Duodenal mucosa (tissue), 2 donors: ENCODE results near the gene CLDN5.
"Not testable (repeated sequence)": the region's sequence is repeated elsewhere in the genome, so short reads cannot be mapped to it uniquely, and the experiment has no call there.

ENCODE experiments used
- H3K27ac ChIP-seq: one replicate; pipeline ENCODE4 v1.7.0; 2013; ENCODE audit warnings: low read depth, low read length
- H3K27me3 ChIP-seq, 2 donors: one replicate each; pipeline ENCODE4 v1.7.0; 2013; ENCODE audit warnings: low read length in 2 of 2, control low read depth in 1 of 2; ENCODE audit not compliant: insufficient read depth in 2 of 2, control insufficient read depth in 1 of 2
- H3K36me3 ChIP-seq, 2 donors: one replicate each; pipeline ENCODE4 v1.7.0; 2013; ENCODE audit warnings: low read length in 2 of 2, control low read depth in 1 of 2; ENCODE audit not compliant: insufficient read depth in 2 of 2, control insufficient read depth in 1 of 2
- H3K4me1 ChIP-seq, 2 donors: one replicate each; pipeline ENCODE4 v1.7.0; 2013; ENCODE audit warnings: low read length in 2 of 2, control low read depth in 1 of 2; ENCODE audit not compliant: insufficient read depth in 2 of 2, control insufficient read depth in 1 of 2
- H3K4me3 ChIP-seq, 2 donors: one replicate each; pipeline ENCODE4 v1.7.0; 2013; ENCODE audit warnings: low read length in 2 of 2, low read depth in 1 of 2
- H3K9ac ChIP-seq, 2 donors: one replicate each; pipeline ENCODE4 v1.7.0; 2013; ENCODE audit warnings: low read length in 2 of 2, low read depth in 1 of 2
- H3K9me3 ChIP-seq, 2 donors: one replicate each; pipeline ENCODE4 v1.7.0; 2013; ENCODE audit warnings: low read length in 2 of 2, control low read depth in 1 of 2; ENCODE audit not compliant: control insufficient read depth in 1 of 2

CLDN5 gene

DNA sequence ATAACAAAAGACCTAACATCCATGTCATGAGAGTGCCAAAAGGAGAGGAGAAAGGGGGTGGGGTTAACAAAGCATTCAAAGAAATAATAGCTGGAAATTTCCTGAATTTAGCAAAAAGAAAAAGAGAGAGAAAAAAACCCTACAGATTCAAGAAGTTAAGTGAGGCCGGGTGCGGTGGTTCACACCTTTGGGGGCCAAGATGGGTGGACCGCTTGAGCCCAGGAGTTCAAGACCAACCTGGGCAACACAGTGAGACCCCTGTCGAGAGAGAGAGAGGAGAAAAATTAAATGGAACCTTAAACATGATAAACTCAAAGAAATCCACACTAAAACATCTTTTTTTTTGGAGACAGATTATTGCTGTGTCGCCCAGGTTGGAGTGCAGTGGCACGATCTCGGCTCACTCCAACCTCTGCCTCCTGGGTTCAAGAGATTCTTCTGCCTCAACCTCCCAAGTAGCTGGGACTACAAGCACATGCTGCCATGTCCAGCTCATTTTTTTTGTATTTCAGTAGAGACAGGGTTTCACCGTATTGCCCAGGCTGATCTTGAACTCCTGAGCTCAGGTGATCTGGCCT, 8.9 kb upstream of the CLDN5 start:
- H3K9ac ChIP-seq, result no peak overlapping the region
- no peak overlapping the region for H3K27ac ChIP-seq

GRCh38 chr22:19531327-19531726, 7.1 kb upstream of the CLDN5 start:
- H3K9me3 ChIP-seq, H3K4me1 ChIP-seq, H3K9ac ChIP-seq, H3K27me3 ChIP-seq, H3K4me3 ChIP-seq, H3K27ac ChIP-seq, H3K36me3 ChIP-seq: not testable (repeated sequence)

More for the DNA sequence above, 8.9 kb upstream of the CLDN5 start:
- Histone ChIP-seq H3K36me3 (no peaks in the 10 kb centered on the region), H3K4me3 (no peak overlapping the region), H3K9me3 (no peaks in the 10 kb centered on the region), H3K27me3 (no peaks in the 10 kb centered on the region), H3K4me1 (no peaks in the 10 kb centered on the region)

- H3K27me3 ChIP-seq, result peaks cover 4% of the 10 kb centered on the region in 2 donors
- no peak overlapping the region for H3K4me3 ChIP-seq
- no peak overlapping the region for H3K27ac ChIP-seq
- no peak overlapping the region for H3K9ac ChIP-seq
- H3K4me1 ChIP-seq, result peaks cover 0 to 3% of the 10 kb centered on the region in 2 donors
- no peaks in the 10 kb centered on the region for H3K36me3 ChIP-seq
- H3K9me3 ChIP-seq, result no peaks in the 10 kb centered on the region
These were observed 6.5 kb upstream of the CLDN5 start for GRCh38 chr22:19530751-19531150.

- no peak overlapping the region for H3K9ac ChIP-seq
- H3K4me3 ChIP-seq, result no peak overlapping the region
- no peak overlapping the region for H3K27ac ChIP-seq
- H3K4me1 ChIP-seq, result peaks cover 0 to 3% of the 10 kb centered on the region in 2 donors
- H3K27me3 ChIP-seq, result peaks cover 8 to 12% of the 10 kb centered on the region in 2 donors
- H3K36me3 ChIP-seq, result no peaks in the 10 kb centered on the region
- no peaks in the 10 kb centered on the region for H3K9me3 ChIP-seq
These were observed 5.6 kb upstream of the CLDN5 start for GRCh38 chr22:19529811-19530210.

DNA sequence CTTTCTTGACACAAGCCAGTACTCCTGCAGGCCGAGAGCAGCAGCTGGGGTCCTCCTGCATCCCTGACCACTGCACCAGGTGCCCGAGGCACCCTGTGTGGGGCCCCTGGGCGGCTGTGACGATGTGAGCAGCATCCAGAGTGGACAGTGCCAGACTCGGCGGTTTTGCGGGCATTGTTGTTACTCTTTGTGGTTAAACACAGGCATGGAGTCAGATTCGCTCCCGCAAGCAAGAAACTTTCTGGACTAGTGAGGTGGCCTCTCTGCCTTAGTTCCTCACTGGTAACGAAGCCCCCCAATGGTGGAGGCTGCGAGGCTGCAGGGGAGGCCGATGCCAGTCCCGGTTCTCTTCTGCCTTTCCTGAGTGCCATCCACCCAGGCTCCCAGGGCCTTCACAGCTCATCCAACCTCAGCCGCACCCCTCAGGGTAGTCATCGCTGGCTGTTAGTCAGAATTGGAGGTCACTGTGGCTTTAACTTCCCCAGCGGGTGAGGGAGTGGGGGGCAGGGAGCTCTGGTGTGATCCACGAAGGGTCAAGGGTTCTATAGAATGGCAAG, 3.7 kb upstream of the CLDN5 start:
- Histone ChIP-seq H3K4me3 (no peak overlapping the region), H3K9ac (no peak overlapping the region), H3K4me1 (peaks cover 0 to 14% of the 10 kb centered on the region in 2 donors), H3K9me3 (no peaks in the 10 kb centered on the region), H3K27ac (no peak overlapping the region), H3K36me3 (no peaks in the 10 kb centered on the region), H3K27me3 (peaks cover 17 to 30% of the 10 kb centered on the region in 2 donors)

GRCh38 chr22:19527321-19527721, 3.1 kb upstream of the CLDN5 start:
- H3K36me3 ChIP-seq, result no peaks in the 10 kb centered on the region
- no peak overlapping the region for H3K9ac ChIP-seq
- H3K9me3 ChIP-seq, result no peaks in the 10 kb centered on the region
- H3K4me3 ChIP-seq, result no peak overlapping the region
- peaks cover 0 to 16% of the 10 kb centered on the region in 2 donors for H3K4me1 ChIP-seq
- no peak overlapping the region for H3K27ac ChIP-seq
- peaks cover 18 to 35% of the 10 kb centered on the region in 2 donors for H3K27me3 ChIP-seq

- H3K9me3 ChIP-seq, result no peaks in the 10 kb centered on the region
- no peaks in the 10 kb centered on the region for H3K36me3 ChIP-seq
- no peak overlapping the region for H3K4me3 ChIP-seq
- no peak overlapping the region for H3K9ac ChIP-seq
- peaks cover 0 to 16% of the 10 kb centered on the region in 2 donors for H3K4me1 ChIP-seq
- H3K27me3 ChIP-seq, result peaks cover 18 to 35% of the 10 kb centered on the region in 2 donors
- no peak overlapping the region for H3K27ac ChIP-seq
These were observed 2.5 kb upstream of the CLDN5 start for GRCh38 chr22:19526702-19527111.

GRCh38 chr22:19526076-19526701, 2.0 kb upstream of the CLDN5 start:
- no peak overlapping the region for H3K4me3 ChIP-seq
- H3K27ac ChIP-seq, result no peak overlapping the region
- H3K9ac ChIP-seq, result no peak overlapping the region
- H3K27me3 ChIP-seq, result peaks cover 18 to 35% of the 10 kb centered on the region in 2 donors
- H3K36me3 ChIP-seq, result no peaks in the 10 kb centered on the region
- H3K9me3 ChIP-seq, result no peaks in the 10 kb centered on the region
- H3K4me1 ChIP-seq, result peaks cover 0 to 16% of the 10 kb centered on the region in 2 donors

DNA sequence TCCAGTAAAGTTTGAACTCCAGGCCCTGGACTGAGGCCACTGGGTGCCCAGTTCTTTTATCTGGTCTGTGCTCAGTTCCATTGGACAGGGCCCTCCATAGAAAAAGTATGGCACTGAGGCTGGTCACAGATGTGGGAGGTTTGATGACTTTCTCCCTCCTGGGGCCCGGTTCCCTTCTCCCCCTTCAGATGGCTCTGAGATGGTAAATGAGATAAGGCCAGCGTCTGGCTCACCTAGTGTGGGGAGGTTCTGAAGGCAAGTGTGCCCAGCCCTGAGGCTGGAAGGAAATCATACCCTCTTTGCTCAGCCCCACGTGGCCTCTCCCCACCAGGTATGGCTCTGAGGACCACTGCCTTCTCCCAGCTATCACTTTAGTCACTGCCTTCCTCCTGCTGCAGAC, 1.5 kb upstream of the CLDN5 start:
- H3K27me3 ChIP-seq, result peaks cover 18 to 35% of the 10 kb centered on the region in 2 donors
- H3K36me3 ChIP-seq, result no peaks in the 10 kb centered on the region
- no peak overlapping the region for H3K27ac ChIP-seq
- no peaks in the 10 kb centered on the region for H3K9me3 ChIP-seq
- H3K4me3 ChIP-seq, result no peak overlapping the region
- no peak overlapping the region for H3K9ac ChIP-seq
- H3K4me1 ChIP-seq, result peaks cover 0 to 16% of the 10 kb centered on the region in 2 donors

DNA sequence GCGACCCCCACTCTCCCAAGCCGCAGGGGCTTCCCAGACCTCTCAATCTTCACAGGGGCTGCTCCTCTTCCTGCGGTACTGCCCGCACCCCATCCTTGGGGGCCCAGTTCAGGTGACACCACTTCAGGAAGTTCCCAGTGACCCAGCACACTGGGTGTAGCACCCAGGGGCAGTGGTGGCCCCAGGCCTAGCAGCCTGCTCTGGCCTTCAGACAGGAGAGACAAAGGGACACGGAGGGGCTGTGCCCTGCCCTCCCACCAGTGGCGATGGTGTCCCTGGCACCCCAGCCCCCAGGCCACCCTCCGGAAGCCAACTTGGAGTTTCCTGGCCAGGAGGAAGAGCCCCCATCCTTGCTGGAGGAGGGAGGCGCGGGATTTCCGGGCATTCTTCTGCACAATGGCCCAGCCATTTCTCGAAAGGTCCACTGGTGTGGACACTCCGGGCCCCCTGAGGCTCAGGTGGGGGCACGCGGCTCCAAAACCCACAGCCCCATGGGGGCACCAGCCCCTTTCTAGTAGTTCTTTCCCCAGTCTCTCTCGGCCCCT, 978 bp upstream of the CLDN5 start:
- H3K9ac ChIP-seq, result no peak overlapping the region
- no peaks in the 10 kb centered on the region for H3K9me3 ChIP-seq
- H3K36me3 ChIP-seq, result no peaks in the 10 kb centered on the region
- no peak overlapping the region for H3K4me3 ChIP-seq
- peaks cover 18 to 35% of the 10 kb centered on the region in 2 donors for H3K27me3 ChIP-seq
- H3K4me1 ChIP-seq, result peaks cover 0 to 16% of the 10 kb centered on the region in 2 donors
- no peak overlapping the region for H3K27ac ChIP-seq
